Measurements from ENCODE around the gene ITPA.

ITPA gene

DNA sequence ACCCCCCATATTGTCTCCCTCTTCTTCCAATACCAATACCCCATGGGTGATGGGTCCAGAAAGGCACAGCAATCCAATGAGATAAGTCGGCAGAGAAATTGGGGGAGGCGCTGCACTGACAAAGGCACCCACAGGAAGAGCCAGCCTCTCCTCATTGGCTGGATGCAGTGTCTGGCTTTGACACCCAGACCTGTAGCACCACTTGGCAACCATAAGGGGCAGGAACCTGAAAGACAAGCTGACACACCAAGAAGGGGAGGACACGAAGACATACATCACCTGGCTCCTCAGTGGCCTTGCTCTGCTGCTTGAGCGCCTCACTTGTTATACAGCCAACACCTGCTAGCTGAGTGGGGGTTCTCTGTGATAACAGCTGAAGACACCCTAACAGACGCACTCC, 49.1 kb downstream of the ITPA start:
- TF ChIP-seq, protein P1, sequence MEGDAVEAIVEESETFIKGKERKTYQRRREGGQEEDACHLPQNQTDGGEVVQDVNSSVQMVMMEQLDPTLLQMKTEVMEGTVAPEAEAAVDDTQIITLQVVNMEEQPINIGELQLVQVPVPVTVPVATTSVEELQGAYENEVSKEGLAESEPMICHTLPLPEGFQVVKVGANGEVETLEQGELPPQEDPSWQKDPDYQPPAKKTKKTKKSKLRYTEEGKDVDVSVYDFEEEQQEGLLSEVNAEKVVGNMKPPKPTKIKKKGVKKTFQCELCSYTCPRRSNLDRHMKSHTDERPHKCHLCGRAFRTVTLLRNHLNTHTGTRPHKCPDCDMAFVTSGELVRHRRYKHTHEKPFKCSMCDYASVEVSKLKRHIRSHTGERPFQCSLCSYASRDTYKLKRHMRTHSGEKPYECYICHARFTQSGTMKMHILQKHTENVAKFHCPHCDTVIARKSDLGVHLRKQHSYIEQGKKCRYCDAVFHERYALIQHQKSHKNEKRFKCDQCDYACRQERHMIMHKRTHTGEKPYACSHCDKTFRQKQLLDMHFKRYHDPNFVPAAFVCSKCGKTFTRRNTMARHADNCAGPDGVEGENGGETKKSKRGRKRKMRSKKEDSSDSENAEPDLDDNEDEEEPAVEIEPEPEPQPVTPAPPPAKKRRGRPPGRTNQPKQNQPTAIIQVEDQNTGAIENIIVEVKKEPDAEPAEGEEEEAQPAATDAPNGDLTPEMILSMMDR (IDR thresholded peaks at IDR 0.05; ENCODE audit: low read depth, low read length) = no peak
- DNase-seq (ENCODE audit: extremely low read depth, low read depth) = no peak

DNA sequence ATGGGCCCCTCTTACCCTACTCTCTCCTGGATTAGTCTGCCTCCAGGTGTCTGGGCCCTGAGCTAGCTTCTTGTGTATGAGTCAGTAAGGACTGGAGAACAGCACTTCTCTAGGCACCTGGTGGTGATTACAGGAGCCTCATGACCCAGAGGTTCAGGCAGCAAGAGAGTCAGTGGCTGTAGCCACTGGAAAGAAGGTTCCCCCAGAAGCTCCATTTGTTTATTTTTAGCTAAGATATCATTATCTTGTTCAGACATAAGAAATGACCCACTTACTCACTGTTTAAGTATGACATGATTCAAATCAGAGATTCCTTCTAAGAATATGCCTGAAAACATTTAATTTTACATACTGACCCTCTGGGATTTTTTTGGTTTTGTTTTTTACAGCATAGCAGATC, 53.3 kb downstream of the ITPA start:
- TF ChIP-seq, protein P1 (IDR thresholded peaks at IDR 0.05; ENCODE audit: low read depth, low read length) = no peak
- DNase-seq (ENCODE audit: extremely low read depth, low read depth) = no peak

DNA sequence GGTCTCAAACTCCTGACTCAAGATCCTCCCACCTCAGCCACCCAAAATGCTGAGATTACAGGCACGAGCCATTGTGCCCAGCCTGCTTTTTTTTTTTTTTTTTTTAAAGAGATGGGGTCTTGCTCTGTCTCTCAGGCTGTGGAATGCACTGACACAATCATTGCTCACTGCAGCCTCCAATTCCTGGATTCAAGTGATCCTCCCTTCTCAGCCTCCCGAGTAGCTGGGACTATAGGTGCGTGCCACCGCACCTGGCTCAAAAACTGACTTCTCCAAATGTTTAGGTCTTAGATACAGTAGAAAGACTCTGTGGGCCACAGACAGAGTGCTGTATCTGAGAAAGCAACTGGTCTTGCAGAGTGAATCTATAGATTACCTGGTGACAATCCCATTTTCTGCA, 60.8 kb downstream of the ITPA start:
- TF ChIP-seq, protein P1 (IDR thresholded peaks at IDR 0.05; ENCODE audit: low read depth, low read length) = no peak
- no peak for DNase-seq (ENCODE audit: extremely low read depth, low read depth)

DNA sequence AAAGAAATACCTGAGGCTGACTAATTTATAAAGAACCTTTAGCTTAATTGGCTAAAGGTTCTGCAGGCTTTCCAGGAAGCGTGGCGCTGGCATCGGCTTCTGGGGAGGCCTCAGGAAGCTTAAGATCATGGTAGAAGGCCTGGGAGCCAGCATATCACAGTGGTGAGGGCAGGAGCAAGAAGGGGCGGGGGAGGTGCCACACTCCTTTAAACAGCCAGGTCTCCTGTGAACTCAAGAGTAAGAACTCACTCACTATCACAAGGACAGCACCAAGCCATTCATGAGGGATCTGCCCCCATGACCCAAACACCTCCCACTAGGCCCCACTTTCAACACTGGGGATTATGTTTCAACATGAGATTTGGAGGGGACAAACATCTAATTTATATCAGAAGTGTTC, 64.1 kb downstream of the ITPA start:
- TF ChIP-seq, protein P1 (IDR thresholded peaks at IDR 0.05; ENCODE audit: low read depth, low read length) = no peak
- no peak for DNase-seq (ENCODE audit: extremely low read depth, low read depth)
